Panc1 (cell line): ENCODE measurements around the gene TRMT10A. TPM values are rescaled to one million over a fixed set of nuclear protein-coding genes. Genes with fewer than 3 reads are reported as not detected.

Experiments
- ATAC-seq: fragments of 200-7000 bp; cut with Tn5 transposase; 2 replicates; pipeline ENCODE4 v1.9.1; 2020; ENCODE audit warnings: mild to moderate bottlenecking, moderate library complexity
- BruUV-seq: library from RNA; stranded (reverse); fragments of 400-500 nt; replicated peaks from 2 replicates; lab custom pipeline; 2021; lab: Mats Ljungman, UMichigan
- CTCF ChIA-PET: fragments of 300-600 bp; sonication (Branson Sonifier 250); formaldehyde crosslinking; loops from one replicate; lab custom pipeline; 2022; ENCODE audit warnings: antibody characterized with exemption; lab: Charles Lee
- POLR2A ChIA-PET: fragments of 300-600 bp; sonication (Branson Sonifier 250); formaldehyde crosslinking; loops from one replicate; lab custom pipeline; 2022; ENCODE audit warnings: antibody characterized with exemption; lab: Charles Lee
- DNase-seq: peaks from one replicate; pipeline ENCODE4 v3.0.0-alpha.2; 2010; ENCODE audit warnings: low read depth, low spot score
- H3K27ac ChIP-seq: 2 replicates; pipeline ENCODE4 v1.5.1; 2011; ENCODE audit warnings: mild to moderate bottlenecking, low read length, inconsistent platforms
- H3K27me3 ChIP-seq: fragments of 200-500 bp; sonication (Bioruptor generic); 2 replicates; pipeline ENCODE4 v1.6.0; 2014; ENCODE audit warnings: low read length, inconsistent platforms; ENCODE audit not compliant: control insufficient read depth, insufficient read depth
- H3K36me3 ChIP-seq: fragments of 200-500 bp; sonication (Bioruptor generic); 2 replicates; pipeline ENCODE4 v1.5.1; 2014; ENCODE audit warnings: inconsistent platforms, mild to moderate bottlenecking, low read length, moderate library complexity; ENCODE audit not compliant: control insufficient read depth, insufficient read depth
- H3K4me1 ChIP-seq: 2 replicates; pipeline ENCODE4 v1.5.1; 2011; ENCODE audit warnings: inconsistent platforms, mild to moderate bottlenecking, low read length, moderate library complexity; ENCODE audit not compliant: control insufficient read depth, insufficient read depth
- H3K4me3 ChIP-seq, 2 experiments: 2 replicates each; pipeline ENCODE4 v1.5.1; 2011 to 2012; ENCODE audit warnings: low read depth in 2 of 2, low read length in 2 of 2, mild to moderate bottlenecking in 2 of 2, inconsistent platforms in 1 of 2, moderate library complexity in 1 of 2
- H3K9me3 ChIP-seq: fragments of 200-500 bp; sonication (Bioruptor generic); 2 replicates; pipeline ENCODE4 v1.5.1; 2014; ENCODE audit warnings: low read depth, mild to moderate bottlenecking, inconsistent platforms, low read length, moderate library complexity; ENCODE audit not compliant: control insufficient read depth, insufficient read depth
- CTCF ChIP-seq: fragments of 450-650 bp; IDR thresholded peaks from 2 replicates; pipeline ENCODE4 v1.5.1; 2017; ENCODE audit warnings: mild to moderate bottlenecking
- POLR2AphosphoS5 ChIP-seq: IDR thresholded peaks from 2 replicates; pipeline ENCODE4 v1.6.1; 2012; ENCODE audit warnings: mild to moderate bottlenecking, low read depth, low read length, moderate library complexity
- REST ChIP-seq, 2 experiments: IDR thresholded peaks; 2 replicates each; pipeline ENCODE4 v1.6.1; 2011 to 2012; ENCODE audit warnings: low read depth in 2 of 2, control low read depth in 1 of 2, low read length in 1 of 2, mild to moderate bottlenecking in 1 of 2, moderate library complexity in 1 of 2; ENCODE audit not compliant: insufficient read depth in 1 of 2
- SIN3A ChIP-seq: IDR thresholded peaks from 2 replicates; pipeline ENCODE4 v1.6.1; 2012; ENCODE audit warnings: low read depth, mild to moderate bottlenecking, low read length, moderate library complexity, borderline replicate concordance; ENCODE audit not compliant: insufficient read depth
- TCF7L2 ChIP-seq: IDR thresholded peaks from 2 replicates; pipeline ENCODE4 v1.6.1; 2011; ENCODE audit warnings: mild to moderate bottlenecking, low read depth, low read length, inconsistent platforms
- in situ Hi-C: cut with HindIII; loops from 2 replicates; pipeline ENCODE4 v1.10.0; 2016; ENCODE audit warnings: low sequenced_read_pairs, low pct_unique_long_range_greater_than_20kb
- intact Hi-C: fragments of 100-400 bp; cut with micrococcal nuclease; formaldehyde crosslinking; loops from one replicate; pipeline ENCODE4 v1.10.0; 2022; ENCODE audit not compliant: unreplicated experiment
- total RNA-seq: library from RNA; stranded (reverse); gene quantifications from one replicate; pipeline ENCODE4 v1.2.1, GENCODE V29; 2021; ENCODE audit not compliant: unreplicated experiment

TRMT10A gene
- total RNA-seq, 1 experiment from 2014 or later: 1.4 TPM

GRCh38 chr4:99587803-99588202 lies 24.0 kb upstream of the TRMT10A start:
- TF ChIP-seq TCF7L2: no peak
- no peak for TF ChIP-seq CTCF
- TF ChIP-seq SIN3A: no peak
- TF ChIP-seq POLR2AphosphoS5: no peak
- no peak for TF ChIP-seq REST (IDR thresholded peaks at IDR 0.05; ENCODE audit: insufficient read depth in 1 of 2, low read depth in 2 of 2, low read length in 1 of 2)
- ChIA-PET POLR2A (no interaction called here), CTCF (no interaction called here)
- H3K4me1 ChIP-seq: no peaks in the 10 kb centered on the region
- intact Hi-C loops (no loop called here), in situ Hi-C loops (no loop called here)
- H3K27ac ChIP-seq: no peak overlapping the region
- no peak overlapping the region for H3K4me3 ChIP-seq
- DNase-seq (no peak), ATAC-seq (no peak)
- H3K36me3 ChIP-seq: no peaks in the 10 kb centered on the region; the same call in 1 of the 2 replicates
- no peaks in the 10 kb centered on the region for H3K9me3 ChIP-seq
- no TSS peak for BruUV-seq
- no peaks in the 10 kb centered on the region for H3K27me3 ChIP-seq

- Histone ChIP-seq H3K4me1 (no peaks in the 10 kb centered on the region), H3K4me3 (no peak overlapping the region), H3K27ac (no peak overlapping the region), H3K27me3 (no peaks in the 10 kb centered on the region), H3K9me3 (no peaks in the 10 kb centered on the region), H3K36me3 (no peaks in the 10 kb centered on the region; the same call in 1 of the 2 replicates)
- CTCF ChIA-PET: no interaction called here
- no peak for TF ChIP-seq CTCF
- no peak for TF ChIP-seq TCF7L2
- TF ChIP-seq SIN3A: no peak
- no peak for TF ChIP-seq POLR2AphosphoS5
- no peak for TF ChIP-seq REST (IDR thresholded peaks at IDR 0.05; ENCODE audit: insufficient read depth in 1 of 2, low read depth in 2 of 2, low read length in 1 of 2)
- intact Hi-C loops (no loop called here), in situ Hi-C loops (no loop called here)
- POLR2A ChIA-PET: no interaction called here
- DNase-seq (no peak), ATAC-seq (no peak)
- BruUV-seq: no TSS peak
Measured at GRCh38 chr4:99587309-99587708, 23.5 kb upstream of the TRMT10A start.
